Measurements from ENCODE around the gene SLC4A4. TPM values are rescaled to one million over a fixed set of nuclear protein-coding genes. Genes with fewer than 3 reads are reported as not detected.

The SLC4A4 gene
- total RNA-seq, 2 donors from 2014 or later: 48.3 to 89.2 TPM

GRCh38 chr4:71334465-71334882 lies 4.3 kb upstream of the SLC4A4 start:
- intact Hi-C loops (cut with DNase I): no loop called here
- H3K27ac ChIP-seq: no peak overlapping the region
- WGBS: 83% methylated on average over 3 of the region's 3 CpGs
- H3K36me3 ChIP-seq: no peaks in the 10 kb centered on the region
- no peak for TF ChIP-seq POLR2AphosphoS5 (IDR thresholded peaks at IDR 0.05)
- no peak for TF ChIP-seq POLR2A (IDR thresholded peaks at IDR 0.05)
- TF ChIP-seq CTCF (IDR thresholded peaks at IDR 0.05): no peak
- H3K9me3 ChIP-seq: no peaks in the 10 kb centered on the region
- no peak for DNase-seq (ENCODE audit: low spot score)
- no peaks in the 10 kb centered on the region for H3K27me3 ChIP-seq (replicated peaks; ENCODE audit: insufficient read depth)
- no peak overlapping the region for H3K4me3 ChIP-seq
- no peaks in the 10 kb centered on the region for H3K4me1 ChIP-seq (replicated peaks)

- DNase-seq (ENCODE audit: low spot score): no peak
- intact Hi-C loops (cut with DNase I): no loop called here
- 97% methylated on average over 2 of the region's 2 CpGs for WGBS
- H3K4me3 ChIP-seq: no peak overlapping the region
- no peaks in the 10 kb centered on the region for H3K27me3 ChIP-seq (replicated peaks; ENCODE audit: insufficient read depth)
- H3K4me1 ChIP-seq (replicated peaks): no peaks in the 10 kb centered on the region
- H3K9me3 ChIP-seq: no peaks in the 10 kb centered on the region
- no peaks in the 10 kb centered on the region for H3K36me3 ChIP-seq
- H3K27ac ChIP-seq: no peak overlapping the region
- no peak for TF ChIP-seq CTCF (IDR thresholded peaks at IDR 0.05)
- TF ChIP-seq POLR2AphosphoS5 (IDR thresholded peaks at IDR 0.05): no peak
- no peak for TF ChIP-seq POLR2A (IDR thresholded peaks at IDR 0.05)
Measured at GRCh38 chr4:71343670-71344466, 5.0 kb downstream of the SLC4A4 start.

GRCh38 chr4:71346710-71347109 lies 7.9 kb downstream of the SLC4A4 start:
- Histone ChIP-seq H3K9me3 (no peaks in the 10 kb centered on the region), H3K27ac (no peak overlapping the region), H3K36me3 (no peaks in the 10 kb centered on the region), H3K4me1 (replicated peaks) (no peaks in the 10 kb centered on the region), H3K4me3 (no peak overlapping the region), H3K27me3 (replicated peaks; ENCODE audit: insufficient read depth) (no peaks in the 10 kb centered on the region)
- no peak for DNase-seq (ENCODE audit: low spot score)
- no peak for TF ChIP-seq POLR2A (IDR thresholded peaks at IDR 0.05)
- TF ChIP-seq POLR2AphosphoS5 (IDR thresholded peaks at IDR 0.05): no peak
- TF ChIP-seq CTCF (IDR thresholded peaks at IDR 0.05): no peak
- intact Hi-C loops (cut with DNase I): no loop called here

- H3K36me3 ChIP-seq: no peaks in the 10 kb centered on the region
- TF ChIP-seq CTCF (IDR thresholded peaks at IDR 0.05) (no peak), POLR2AphosphoS5 (IDR thresholded peaks at IDR 0.05) (no peak), POLR2A (IDR thresholded peaks at IDR 0.05) (no peak)
- H3K4me3 ChIP-seq: no peak overlapping the region
- H3K27ac ChIP-seq: no peak overlapping the region
- H3K4me1 ChIP-seq (replicated peaks): no peaks in the 10 kb centered on the region
- no peaks in the 10 kb centered on the region for H3K27me3 ChIP-seq (replicated peaks; ENCODE audit: insufficient read depth)
- no peak for DNase-seq (ENCODE audit: low spot score)
- H3K9me3 ChIP-seq: no peaks in the 10 kb centered on the region
- intact Hi-C loops (cut with DNase I): no loop called here
- WGBS: 82% methylated on average over 3 of the region's 3 CpGs
Measured at GRCh38 chr4:71348586-71348985, 9.8 kb downstream of the SLC4A4 start.

GRCh38 chr4:71355045-71355444 lies 16.2 kb downstream of the SLC4A4 start:
- TF ChIP-seq CTCF (IDR thresholded peaks at IDR 0.05): no peak
- no peak for TF ChIP-seq POLR2AphosphoS5 (IDR thresholded peaks at IDR 0.05)
- TF ChIP-seq POLR2A (IDR thresholded peaks at IDR 0.05): no peak
- Histone ChIP-seq H3K36me3 (no peaks in the 10 kb centered on the region), H3K4me3 (no peak overlapping the region), H3K27ac (no peak overlapping the region), H3K27me3 (replicated peaks; ENCODE audit: insufficient read depth) (no peaks in the 10 kb centered on the region), H3K4me1 (replicated peaks) (no peaks in the 10 kb centered on the region), H3K9me3 (no peaks in the 10 kb centered on the region)
- WGBS: 28% methylated on average over 1 of the region's 1 CpG
- DNase-seq (ENCODE audit: low spot score): no peak
- intact Hi-C loops (cut with DNase I): no loop called here
